GM18517 (cell line): Measurements from ENCODE around the gene RAB3D.

Experiments
- ATAC-seq: cut with Tn5 transposase; IDR thresholded peaks from one replicate; pipeline ENCODE4 v1.9.1; 2021; ENCODE audit warnings: mild to moderate bottlenecking, moderate library complexity; ENCODE audit not compliant: unreplicated experiment

RAB3D gene

DNA sequence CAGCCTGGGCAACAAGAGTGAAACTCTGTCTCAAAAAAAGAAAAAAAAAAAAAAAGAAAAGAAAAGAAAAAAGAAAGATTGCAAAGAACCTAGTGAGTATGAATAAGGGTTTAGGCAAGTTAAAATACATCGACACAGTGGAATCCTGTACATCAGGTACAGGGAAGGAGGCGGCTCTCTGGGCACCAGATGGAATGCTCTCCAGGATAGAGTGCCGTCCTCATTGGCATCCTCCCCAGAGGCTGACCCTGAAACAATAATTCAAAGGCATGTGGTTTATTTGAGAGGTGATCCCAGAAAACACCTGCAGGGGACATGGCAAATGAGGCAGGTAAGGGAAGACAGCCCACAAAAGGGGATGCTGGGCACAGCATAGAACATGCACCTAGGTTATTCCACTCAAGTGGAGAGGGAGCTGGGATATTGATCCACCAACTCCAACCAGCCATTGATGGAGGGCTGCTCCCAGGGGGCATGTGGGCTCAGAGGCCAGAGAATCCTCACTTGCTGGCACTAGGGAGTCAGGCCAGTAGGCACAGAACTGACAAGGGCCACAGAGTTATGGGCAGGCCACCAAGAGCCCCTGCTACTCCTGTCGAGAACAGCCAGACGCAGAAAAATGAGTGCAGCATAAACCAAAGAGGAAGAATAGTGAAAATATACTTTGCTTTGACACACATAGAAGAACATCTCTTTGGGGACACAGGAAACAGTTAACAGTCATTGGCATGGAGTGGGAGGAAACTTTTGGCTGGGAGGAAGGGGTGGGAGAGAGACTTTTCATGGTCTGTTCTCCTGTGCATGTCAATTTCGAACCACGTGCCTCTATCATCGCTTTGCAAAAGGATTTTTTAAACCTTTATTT, 39.3 kb downstream of the RAB3D start:
- no peak for ATAC-seq

DNA sequence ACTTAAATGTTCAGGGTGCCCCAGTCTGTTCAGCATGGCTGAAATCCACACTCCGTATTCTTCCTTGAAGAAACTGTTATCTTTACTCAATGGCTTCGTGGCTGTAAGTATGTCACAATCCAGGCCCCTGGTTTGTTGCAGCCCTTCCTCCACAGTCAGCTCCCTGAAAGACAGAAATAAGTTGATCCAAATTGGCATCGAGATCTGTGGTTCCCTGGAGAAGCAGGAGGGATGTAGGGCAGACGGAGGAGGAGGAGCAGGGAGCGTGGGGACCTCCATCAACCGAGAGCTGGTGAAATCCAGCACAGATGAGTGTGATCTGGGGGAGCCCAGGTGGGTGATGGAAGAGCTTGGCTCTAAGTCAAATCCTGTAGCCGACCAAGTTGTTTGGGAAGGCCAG, 43.2 kb downstream of the RAB3D start:
- no peak for ATAC-seq

DNA sequence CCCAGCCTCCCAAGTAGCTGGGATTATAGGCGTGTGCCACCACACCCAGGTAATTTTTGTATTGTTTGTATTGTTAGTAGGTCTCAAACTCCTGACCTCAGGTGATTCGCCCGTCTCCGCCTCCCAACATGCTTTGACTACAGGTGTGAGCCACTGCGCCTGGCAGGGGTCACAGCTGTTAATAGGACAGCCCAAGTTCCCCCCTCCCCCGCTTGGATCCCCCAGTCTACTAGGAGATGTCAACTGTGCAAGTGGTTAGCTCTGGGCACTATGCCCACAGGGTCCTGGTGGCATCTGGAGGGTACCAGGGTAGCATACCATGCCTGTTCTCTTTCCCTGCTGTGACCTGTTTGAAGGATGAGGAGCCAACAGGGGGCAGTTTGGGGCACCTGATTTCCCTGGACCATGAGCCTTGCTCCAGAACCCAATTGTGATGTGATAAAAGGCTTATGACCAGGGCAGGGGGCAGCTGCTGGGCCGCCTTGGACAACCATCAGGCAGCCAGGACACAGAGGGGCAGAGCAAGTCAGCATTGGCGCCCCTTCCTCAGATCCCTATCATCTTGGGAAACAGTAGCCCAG, 43.7 kb downstream of the RAB3D start, which contains the start of gene TSPAN16:
Gene TSPAN16, plus strand, starts transcription at position 496 of the 581 bp plus-strand sequence. CDS start 138 bp downstream, outside the sequence.
- ATAC-seq = no peak

GRCh38 chr19:11295180-11295579, 44.3 kb downstream of the RAB3D start:
- ATAC-seq = no peak

GRCh38 chr19:11293433-11294389, 45.7 kb downstream of the RAB3D start:
- ATAC-seq = no peak

GRCh38 chr19:11291991-11292390, 47.5 kb downstream of the RAB3D start:
- no peak for ATAC-seq

GRCh38 chr19:11291415-11291814, 48.0 kb downstream of the RAB3D start:
- ATAC-seq = no peak

DNA sequence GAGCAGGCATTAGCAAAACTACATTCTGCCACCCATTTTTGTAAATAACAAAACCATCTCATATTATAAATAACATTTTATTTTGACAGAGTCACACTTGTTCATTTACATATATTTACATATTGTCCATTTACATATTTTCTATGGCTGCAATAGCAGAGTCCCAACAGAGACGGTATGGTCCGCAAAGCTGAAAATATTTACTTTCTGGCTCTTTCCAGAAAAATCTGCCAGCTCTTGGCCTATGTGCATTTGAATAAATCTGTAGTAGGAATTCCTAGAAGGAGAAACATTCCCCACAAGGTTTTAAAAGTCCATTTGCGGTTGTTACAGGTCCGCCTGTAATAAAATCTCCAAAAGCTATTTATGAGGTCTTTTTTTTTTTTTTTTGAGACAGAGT, 49.2 kb downstream of the RAB3D start:
- no peak for ATAC-seq

DNA sequence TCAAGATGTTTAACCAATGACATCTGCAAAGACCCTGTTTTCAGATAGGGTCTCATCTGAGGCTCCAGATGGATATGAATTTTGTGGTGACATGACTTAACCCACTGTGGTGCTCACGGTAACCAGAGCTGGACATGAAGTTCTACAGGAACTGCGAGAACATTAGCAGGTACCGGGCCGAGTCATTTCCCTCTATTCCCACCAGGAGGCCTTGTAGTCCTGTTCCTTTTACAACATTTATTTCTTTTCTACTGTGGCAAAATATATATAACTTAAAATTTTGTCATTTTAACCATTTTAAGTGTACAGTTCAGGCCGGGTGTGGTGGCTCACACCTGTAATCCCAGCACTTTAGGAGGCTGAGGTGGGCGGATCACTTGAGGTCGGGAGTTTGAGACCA, 51.1 kb downstream of the RAB3D start:
- ATAC-seq = no peak

GRCh38 chr19:11286312-11286974, 53.0 kb downstream of the RAB3D start:
- no peak for ATAC-seq

- no peak for ATAC-seq
Measured at GRCh38 chr19:11284515-11284914, 54.9 kb downstream of the RAB3D start.

GRCh38 chr19:11281356-11282049, 58.0 kb downstream of the RAB3D start:
- no peak for ATAC-seq

DNA sequence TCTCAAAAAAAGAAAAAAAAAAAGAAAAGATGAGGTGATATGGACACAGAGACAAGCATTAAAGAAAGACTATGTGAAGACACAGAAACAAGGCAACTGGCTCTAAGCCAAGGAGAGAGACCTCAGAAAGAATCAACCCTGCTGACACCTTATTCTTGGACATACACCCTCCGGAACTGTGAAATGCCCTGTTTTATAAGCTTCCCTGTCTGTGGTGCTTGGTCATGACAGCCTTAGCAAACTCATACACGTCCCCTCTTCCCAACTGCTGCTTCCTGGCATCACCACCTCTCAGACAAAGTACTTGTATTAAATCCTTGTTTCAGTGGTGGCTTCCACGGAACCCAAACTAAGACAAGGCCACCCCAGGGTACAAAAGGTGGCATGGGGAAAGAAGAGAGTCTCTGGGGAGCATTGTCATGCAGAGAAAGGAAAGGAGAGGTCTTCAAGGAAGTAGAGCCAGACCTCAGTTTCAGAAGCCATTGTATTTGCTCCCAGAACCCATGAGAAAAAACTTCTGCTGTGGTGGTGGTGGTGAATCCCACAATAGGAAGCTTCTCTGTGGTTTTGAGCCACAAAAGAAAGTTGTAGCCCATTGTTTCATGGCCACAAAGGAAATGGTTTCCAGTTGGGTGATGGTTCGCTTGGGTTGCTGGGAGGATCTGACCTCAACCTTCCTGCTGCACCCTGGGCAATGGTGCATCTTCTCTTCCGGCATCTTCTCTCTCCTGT, 59.8 kb downstream of the RAB3D start:
- no peak for ATAC-seq

GRCh38 chr19:11278670-11279069, 60.8 kb downstream of the RAB3D start:
- no peak for ATAC-seq

DNA sequence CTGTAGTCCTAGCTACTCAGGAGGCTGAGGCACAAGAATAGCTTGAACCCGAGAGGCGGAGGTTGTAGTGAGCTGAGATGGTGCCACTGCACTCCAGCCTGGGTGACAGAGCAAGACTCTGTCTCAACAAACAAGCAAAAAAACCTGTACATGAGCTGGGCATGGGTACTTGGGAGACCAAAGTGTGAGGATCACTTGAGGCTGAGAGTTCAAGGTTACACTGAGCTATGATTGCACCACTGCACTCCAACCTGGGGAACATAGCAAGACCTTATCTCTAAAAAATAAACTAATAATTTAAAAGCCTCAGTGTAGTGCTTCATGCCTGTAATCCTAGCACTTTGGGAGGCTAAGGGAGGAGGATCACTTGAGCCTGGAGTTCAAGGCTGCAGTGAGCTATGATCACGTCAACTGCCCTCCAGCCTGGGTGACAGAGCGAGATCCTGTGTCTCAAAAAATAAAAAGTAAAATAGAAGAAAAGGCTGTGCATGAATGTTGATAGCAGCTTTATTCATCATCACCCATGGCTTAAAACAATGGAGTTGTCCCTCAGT, 64.8 kb downstream of the RAB3D start:
- ATAC-seq = no peak

GRCh38 chr19:11273989-11274388, 65.5 kb downstream of the RAB3D start:
- ATAC-seq = no peak

DNA sequence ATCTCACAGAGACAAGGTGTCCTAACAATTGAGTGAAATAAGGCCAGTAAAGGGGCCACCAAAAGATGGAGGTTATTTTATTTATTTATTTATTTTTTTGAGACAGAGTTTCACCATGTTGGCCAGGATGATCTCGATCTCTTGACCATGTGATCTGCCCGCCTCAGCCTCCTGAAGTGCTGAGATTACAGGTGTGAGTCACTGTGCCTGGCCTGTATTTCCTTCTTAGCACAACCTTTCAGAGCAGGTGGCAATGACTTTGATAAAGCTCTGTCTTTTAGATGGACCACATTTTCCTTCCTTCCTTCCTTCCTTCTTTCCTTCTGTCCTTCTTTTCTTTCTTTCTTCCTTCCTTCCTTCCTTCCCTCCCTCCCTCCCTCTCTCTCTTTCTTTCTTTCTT, 66.2 kb downstream of the RAB3D start:
- no peak for ATAC-seq
